Measurements from ENCODE around the gene NEURL1.

The NEURL1 gene

DNA sequence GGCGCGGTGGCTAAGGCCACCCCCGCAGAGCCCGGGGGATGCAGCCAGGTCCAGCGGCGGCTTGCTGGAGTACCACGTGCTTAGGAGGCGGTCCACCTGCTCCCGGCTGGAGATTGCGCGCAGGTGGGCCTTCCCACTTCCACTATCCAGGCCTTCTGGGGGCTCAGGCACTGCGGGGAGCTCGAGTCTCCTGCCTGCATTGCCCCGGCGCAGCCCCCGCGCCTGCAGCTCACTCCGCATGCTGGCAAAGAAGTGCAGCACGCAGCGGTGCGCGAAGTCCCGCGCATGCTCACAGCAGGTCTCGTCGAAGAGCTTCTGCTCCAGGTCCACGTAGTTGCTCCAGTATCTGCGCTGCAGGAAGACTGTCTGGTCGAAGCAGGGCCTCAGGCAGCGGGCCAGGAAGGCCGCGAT is 20.2 kb upstream of the NEURL1 start:
- no peak overlapping the region for H3K4me3 ChIP-seq (ENCODE audit: low read depth, low read length)
- no peak for TF ChIP-seq CTCF (IDR thresholded peaks at IDR 0.05; ENCODE audit: borderline replicate concordance, insufficient read depth, low read depth, low read length)

- TF ChIP-seq CTCF (IDR thresholded peaks at IDR 0.05; ENCODE audit: borderline replicate concordance, insufficient read depth, low read depth, low read length) = no peak
- H3K4me3 ChIP-seq (ENCODE audit: low read depth, low read length) = no peak overlapping the region
These were observed 19.4 kb upstream of the NEURL1 start for GRCh38 chr10:103474077-103474476.

DNA sequence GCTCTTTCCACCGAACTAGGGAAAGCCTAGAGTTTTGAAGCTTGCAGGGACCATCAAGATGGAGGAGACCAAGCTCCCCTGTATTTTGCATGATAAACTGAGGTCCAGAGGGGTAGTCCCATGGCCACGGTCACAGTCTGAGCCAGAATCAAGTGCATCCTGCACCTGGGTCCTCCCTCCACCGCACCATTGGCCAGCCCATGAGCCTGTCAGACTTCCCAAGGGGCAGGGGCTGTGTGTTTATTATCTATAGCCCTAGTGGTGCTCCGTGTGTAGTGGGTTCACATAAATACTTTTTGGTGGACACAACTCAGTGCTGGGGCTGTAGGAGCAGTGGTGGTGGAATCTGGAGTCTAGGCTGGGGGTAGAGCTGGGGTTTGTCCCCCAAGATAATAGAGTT is 18.1 kb upstream of the NEURL1 start:
- no peak for TF ChIP-seq CTCF (IDR thresholded peaks at IDR 0.05; ENCODE audit: borderline replicate concordance, insufficient read depth, low read depth, low read length)

GRCh38 chr10:103476046-103476768 is 17.3 kb upstream of the NEURL1 start:
- peak; percentile 84 for TF ChIP-seq CTCF (IDR thresholded peaks at IDR 0.05; ENCODE audit: borderline replicate concordance, insufficient read depth, low read depth, low read length)
- no peak overlapping the region for H3K4me3 ChIP-seq (ENCODE audit: low read depth, low read length)

More for the DNA sequence above, 18.1 kb upstream of the NEURL1 start:
- no peak overlapping the region for H3K4me3 ChIP-seq (ENCODE audit: low read depth, low read length)

- no peak overlapping the region for H3K4me3 ChIP-seq (ENCODE audit: low read depth, low read length)
- TF ChIP-seq CTCF (IDR thresholded peaks at IDR 0.05; ENCODE audit: borderline replicate concordance, insufficient read depth, low read depth, low read length) = no peak
These were observed 14.8 kb upstream of the NEURL1 start for GRCh38 chr10:103478671-103479070.

GRCh38 chr10:103479135-103479534 is 14.4 kb upstream of the NEURL1 start, which contains the start of gene CALHM3:
TSS of gene CALHM3 (minus strand) at chr10:103479240. CDS start at chr10:103479032, 208 bp downstream.
- no peak for TF ChIP-seq CTCF (IDR thresholded peaks at IDR 0.05; ENCODE audit: borderline replicate concordance, insufficient read depth, low read depth, low read length)
- H3K4me3 ChIP-seq (ENCODE audit: low read depth, low read length) = no peak within 1 kb of the TSS

GRCh38 chr10:103480521-103480920 is 13.0 kb upstream of the NEURL1 start:
- no peak for TF ChIP-seq CTCF (IDR thresholded peaks at IDR 0.05; ENCODE audit: borderline replicate concordance, insufficient read depth, low read depth, low read length)
- no peak overlapping the region for H3K4me3 ChIP-seq (ENCODE audit: low read depth, low read length)
